Fibroblast of upper back skin (primary cell): ENCODE measurements around the gene UMAD1.
A peak's percentile ranks its signal among the peaks of the same experiment; 100 is the strongest.

Experiments
- DNase-seq: peaks from one replicate; pipeline ENCODE4 v3.0.0-alpha.2; 2013

The UMAD1 gene

DNA sequence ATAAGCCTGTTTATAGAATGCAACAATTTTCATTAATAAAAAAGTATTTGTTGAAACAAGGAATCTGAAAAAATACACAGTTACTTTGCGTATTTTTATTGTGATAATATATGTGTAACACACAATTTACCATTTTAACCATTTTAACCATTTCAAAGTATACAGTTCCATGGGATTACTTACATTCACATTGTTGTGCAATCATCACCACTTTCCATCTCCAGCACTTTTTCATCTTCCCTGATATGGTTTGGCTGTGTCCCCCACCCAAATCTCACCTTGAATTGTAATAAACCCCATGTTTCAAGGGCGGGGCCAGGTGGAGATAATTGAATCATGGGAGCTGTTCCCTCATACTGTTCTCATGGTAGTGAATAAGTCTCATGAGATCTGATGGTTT, 266.8 kb downstream of the UMAD1 start:
- DNase-seq = no peak

DNA sequence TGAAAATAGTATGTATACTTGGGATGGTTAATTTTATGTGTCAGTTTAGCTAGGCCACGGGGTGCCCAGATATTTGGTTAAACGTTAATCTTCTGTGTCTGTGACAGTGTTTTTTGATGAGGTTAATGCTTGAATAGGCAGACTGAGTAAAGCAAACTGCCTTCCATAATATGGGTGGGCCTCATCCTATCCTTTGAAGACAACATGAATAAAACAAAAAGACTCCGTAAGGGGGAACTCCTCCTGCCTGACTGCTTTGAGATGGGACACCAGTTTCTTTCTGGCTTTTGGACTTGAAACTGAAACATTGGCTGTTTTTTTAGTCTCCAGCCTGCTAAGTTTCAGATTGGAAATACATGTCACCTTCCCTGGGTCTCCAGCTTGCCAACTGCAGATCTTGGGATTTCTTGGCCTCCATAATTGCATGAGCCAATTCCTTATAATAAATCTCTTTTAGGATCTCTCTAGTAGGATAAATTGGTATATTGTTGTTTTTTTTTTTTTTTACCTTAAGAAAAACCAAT, 268.1 kb downstream of the UMAD1 start:
- no peak for DNase-seq

DNA sequence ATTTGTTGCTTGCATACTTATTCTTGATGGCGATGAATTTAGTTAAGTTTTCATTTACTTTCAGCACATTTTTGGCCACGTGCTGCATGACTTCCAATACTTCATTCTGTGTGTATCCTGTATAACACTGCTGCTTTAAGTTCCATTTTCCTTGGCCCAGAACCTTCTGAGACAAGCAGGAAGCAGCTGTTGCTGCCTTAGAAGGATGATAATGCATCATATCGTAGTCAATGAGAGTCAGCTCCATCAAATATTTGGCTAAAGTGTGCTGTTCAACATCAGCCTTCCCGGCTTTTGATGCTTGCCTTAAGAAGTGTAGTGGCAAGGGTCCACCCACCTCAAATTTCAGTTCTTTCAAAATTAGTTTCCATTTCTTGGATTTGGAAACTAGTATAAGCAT, 268.8 kb downstream of the UMAD1 start:
- DNase-seq = no peak

DNA sequence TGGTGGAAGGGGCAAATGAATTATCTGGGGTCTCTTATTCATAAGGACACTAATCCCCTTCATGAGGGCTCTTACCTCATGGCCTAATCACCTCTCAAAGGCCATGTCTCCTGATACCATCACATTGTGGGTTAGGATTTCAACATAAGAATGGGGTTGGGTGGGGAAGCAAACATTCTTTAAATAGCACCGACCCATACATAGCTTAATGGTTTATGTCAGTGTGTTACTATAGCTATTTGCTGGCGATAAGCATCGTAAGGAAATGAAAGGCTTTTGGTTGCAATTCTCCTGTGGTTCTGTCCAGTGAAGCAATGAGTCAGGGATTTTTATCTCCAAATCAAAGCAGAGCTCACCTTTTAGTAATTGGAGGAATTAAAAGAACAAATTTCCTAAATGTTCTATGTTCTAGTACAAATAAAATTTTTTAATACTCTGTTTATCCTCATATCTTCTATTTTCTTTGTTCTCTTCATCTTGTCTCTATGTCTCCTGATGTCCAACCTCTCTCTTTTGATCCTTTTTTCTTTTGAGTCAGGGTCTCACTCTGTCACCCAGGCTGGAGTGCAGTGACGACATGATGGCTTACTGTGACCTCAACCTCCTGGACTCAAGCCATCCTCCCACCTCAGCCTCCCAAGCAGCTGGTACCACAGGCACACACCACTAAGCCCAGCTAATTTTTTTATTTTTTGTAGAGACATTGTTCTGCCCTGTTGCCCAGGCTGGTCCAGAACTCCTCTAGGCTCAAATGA, 271.0 kb downstream of the UMAD1 start:
- DNase-seq = peak; percentile 90

DNA sequence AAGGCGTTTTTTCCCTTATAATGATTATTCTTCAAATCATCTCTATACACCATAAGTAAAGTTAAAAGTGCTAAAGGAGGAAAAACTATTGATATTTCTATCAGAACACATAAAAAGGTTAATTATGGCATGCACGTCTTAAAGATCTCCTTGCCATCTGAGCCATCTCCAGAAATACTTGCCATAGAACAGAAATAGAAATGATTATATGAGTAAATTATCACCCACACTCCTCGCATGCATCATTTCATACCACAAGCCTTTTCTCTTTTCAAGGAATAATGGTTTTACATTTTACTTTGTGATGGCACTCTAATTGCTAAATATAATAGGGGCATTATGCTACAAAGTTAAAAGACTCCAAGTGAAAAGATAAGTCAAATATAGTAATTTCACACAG, 272.4 kb downstream of the UMAD1 start:
- DNase-seq = no peak

DNA sequence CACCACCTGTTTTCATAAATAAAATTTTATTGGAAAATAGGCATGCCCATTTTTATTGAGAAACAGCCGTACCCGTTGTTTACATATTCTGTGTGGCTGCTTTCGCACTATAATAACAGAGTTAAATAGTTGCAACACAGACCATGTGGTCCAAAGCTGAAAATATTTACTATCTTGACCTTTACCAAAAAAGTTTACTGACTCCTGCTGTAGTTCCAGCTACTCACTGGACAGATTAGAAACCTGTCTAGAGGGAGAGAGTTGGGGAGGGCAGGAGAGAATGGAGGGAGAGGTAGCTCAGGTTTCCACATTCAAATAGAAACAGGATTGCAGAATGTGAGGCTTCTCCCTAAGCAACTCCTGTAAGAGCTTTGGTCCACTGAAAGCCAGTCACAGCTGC, 273.0 kb downstream of the UMAD1 start:
- no peak for DNase-seq

DNA sequence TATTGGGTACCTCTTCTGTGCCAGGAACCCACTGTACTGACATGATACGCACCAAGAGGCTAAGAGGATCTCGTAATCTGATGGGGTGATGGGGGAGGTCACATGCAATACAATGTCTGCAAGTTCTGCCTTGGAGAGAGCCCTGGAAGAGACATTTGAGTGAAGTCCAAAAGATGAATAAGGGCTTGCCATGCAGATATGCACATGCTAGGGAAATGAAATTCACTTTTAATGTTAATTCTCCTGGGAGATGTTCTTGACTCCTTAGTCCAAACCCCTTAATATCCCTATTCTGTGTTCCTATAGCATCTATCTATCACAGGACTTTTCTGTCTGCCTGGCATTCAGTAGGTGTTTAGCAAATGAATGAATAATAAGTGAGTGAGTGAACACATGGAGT, 274.0 kb downstream of the UMAD1 start:
- DNase-seq = no peak

DNA sequence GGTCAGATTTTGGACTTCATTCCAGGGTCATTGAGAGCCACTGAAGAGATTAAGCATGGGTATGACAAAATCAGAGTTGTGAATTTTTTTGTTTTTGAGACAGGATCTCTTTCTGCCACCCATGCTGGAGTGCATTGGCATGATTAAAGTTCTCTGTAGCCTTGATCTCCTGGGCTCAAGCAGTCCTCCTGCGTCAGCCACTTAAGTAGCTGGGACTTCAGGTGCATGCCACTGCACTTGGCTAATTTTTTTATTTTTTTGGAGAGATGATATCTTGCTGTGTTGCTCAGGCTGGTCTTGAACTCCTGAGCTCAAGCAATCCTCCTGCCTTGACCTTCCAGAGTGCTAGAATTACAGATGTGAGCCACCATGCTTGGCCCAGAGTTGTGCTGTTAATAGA, 275.5 kb downstream of the UMAD1 start:
- no peak for DNase-seq

DNA sequence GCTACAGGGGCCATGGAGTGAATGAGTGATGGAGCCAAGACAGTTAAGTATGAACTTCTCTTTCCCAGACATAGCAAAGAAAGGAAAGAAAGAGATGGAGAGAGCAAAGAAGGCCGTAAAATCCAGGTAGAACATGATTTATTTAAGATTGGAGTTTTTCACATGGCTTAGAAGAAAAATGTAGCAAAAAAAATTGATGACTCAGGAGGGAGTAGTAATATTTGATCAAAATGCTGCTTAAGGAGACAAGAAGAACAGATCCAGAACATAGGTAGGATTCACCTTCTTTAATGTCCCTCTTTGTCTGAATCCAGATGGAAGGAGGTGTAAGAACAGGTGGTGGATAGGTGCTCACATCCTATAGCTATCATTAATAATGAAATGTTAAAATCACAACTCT, 277.0 kb downstream of the UMAD1 start:
- DNase-seq = no peak

DNA sequence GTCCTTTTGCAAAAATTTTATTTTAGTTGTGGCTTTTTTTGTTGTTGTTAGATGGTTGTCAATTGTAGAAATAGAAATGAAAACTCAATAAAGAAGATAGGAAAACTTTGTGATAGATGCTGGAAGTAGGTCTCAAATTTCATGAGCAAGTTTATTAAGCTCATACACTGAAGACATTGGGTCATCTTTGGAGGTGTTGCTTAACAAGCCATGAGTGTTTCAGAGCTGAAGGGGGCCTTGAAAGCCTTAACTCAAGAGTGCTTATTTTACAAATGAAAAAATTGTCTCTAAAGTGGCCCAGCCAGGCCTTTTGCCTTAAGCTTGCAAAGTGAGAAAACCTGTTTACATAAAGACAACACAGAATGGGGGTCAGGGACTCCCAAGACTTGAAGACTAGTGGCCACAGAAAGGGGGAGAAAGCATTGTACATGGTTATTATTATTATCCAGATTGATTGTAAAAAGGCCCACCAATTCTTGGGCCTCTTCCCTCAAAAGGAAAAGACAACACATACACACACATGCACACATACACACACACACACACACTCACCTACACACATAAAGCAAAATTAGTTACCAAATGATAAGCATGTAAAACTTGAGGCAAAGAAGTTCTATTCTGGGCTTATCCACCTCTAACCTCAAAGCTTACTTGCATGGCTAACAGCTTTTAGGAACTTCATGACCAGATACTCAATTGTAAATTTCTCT, 278.3 kb downstream of the UMAD1 start:
- no peak for DNase-seq

DNA sequence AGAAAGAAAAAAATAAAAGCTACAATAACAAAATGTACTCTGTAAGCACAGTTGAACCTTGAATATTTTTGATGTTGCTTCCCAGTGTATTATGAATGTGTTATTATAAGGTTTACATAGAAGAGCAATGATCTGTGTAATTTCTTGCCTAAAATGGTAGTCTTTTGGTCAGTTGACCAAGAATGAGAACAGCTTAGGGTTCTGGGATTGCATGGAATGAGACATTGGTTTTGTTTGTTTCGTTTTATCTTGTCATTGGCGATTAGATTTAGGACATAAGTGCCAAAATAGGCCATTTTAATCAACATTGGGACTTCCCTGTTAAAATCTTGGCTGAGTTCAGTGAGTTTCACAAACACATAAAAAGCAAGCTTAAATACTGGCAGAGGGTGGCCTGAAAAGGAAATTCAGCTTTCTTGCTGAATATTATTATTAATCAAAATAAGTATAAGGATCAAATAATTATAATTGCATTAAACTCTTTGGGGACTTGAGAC, 278.9 kb downstream of the UMAD1 start:
- DNase-seq = no peak

DNA sequence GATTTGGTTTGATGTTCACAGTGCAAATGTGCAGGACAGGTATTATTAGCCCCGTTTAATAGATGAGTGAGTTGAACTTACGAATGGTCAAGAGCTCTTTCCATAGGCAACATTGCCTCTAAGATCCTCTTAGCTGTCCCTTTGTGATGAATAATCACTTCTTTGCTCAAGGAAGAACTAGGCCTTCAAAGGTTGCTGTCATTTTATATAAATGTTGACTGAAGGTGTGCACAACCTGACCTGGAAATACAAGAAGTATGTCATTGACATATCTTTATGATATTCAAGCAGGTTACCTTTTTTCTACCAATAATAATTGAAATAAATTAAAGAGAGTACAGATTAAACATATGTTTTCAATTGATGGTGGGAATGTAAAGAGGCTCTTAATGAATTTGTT, 279.5 kb downstream of the UMAD1 start:
- DNase-seq = no peak

DNA sequence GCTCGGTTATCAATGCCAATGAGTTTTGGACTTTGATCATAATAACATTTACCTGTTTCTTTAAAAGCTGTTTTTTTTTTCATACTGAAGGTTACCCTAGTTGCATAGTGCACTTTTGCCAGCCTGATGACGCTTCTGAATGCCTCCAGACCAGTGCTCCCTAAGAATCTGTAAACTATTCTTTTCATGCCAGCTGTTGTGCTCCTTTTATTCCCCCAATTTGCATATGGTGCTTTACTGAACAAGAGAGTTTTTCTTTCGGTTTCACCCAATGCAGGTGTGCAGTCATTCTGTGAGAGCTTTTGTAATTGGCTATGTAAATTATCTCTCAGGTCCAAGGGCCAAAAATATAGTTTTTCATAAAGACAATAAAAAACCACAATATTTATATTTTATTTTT, 279.9 kb downstream of the UMAD1 start:
- DNase-seq = no peak

DNA sequence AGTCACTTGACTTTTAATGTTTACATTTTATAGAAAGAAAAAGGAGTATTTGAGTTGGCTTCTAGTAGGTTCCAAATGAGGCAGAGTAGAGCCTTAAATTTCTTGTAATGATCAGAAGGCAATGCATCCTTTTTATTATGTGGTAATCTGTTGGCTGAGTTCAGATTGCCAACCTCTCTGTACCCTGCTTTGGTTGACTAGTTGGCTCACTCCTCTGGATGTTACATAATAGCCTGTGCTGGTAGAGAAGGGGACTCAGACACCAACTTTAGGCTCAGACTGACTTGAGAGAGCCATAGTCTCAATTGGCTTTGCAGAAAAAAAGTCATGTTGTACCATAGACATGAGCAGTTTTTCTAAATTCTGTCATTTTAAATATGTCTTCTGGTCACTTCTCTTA, 281.3 kb downstream of the UMAD1 start:
- no peak for DNase-seq

DNA sequence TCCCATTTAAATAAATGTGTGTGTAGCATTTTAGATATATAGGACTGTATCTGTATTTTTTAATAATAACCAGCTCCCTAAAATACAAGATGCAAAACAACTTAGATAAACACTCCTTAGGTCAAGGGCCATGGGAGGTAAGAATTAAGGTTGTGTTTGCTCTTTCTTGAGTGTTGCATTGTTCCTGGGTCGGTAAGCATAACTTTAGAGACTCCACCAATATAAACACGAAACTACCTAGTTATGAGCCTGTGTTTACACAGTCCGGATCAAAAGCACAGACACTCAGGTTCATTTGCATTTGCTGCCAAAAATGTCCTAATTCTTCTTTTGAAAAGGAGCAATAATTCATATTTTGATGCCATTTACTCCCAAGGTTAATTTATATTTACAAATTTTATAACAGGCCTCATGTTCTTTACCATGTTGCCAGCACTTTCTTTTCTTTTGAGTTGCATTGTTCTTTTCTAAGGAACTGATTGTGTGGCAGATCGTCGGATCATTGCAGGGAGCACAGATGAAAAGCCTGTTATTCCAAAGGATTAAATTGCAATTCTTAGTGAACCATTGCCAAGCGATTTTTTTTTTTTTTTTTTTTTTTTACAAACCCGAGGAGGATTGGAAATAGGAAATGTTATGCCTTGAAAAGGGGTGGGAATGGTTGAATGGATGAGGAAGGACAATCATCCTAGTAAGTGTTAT, 282.3 kb downstream of the UMAD1 start:
- no peak for DNase-seq

DNA sequence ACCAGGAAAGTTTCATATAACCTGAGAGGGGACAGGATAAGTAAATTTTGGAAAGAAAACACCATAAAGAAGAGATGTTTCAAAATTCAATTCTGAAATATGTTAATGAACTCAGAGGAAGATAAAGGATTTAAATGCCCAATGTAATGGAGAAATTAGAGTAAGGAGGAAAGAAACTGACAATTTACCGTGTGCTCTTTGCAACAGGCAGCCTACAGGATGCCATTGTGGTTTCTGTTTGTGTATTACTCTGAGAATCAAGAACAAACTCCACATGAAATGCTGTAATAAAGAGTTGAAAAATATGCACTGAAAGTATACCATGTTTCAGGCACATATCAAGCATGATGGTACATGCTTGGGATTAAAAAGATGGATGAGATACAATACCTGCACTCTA, 283.3 kb downstream of the UMAD1 start:
- DNase-seq = no peak

DNA sequence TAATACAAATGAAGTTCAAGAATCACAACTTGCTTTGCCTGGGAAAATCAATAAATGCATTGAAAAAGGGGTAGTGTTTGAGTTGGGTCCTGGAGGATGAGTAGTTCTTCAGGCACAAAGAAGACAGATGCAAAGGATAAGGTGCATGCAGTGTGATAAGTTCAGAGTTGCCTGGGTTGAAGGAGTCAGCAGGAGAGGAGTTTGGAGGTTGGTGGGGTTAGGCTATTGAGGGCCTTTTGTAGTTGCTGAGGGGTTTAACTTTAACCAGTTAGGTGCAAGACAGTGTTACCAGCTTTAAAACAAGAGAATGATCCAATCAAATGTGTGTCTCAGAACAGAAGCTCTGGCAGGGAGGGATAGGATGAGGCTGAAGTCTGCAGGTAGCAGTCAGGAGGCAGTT, 283.8 kb downstream of the UMAD1 start:
- DNase-seq = no peak
